ENCODE data around the gene TJP2.

The TJP2 gene

DNA sequence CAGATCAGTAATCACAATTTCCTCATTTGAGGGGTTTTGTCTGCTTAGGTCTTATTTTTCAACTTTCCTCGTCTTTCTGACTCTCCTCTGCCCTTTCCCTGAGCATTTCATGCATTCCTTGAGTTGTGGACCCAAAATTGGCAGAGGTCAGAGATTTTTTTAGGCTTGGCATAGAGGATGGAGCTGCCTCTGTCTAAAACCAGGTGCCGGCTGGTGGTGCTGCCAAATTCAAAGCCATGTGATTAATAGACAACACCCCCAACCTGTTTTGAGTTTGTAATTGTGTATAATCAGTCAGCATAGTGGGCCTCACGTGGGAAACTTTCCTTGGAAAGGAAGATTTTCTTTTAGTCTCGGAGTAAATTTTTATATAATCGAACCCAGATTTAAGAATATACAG is 39.6 kb downstream of the TJP2 start:
- Histone ChIP-seq H3K36me3 (ENCODE audit: insufficient read depth, low read length) (no peaks in the 10 kb centered on the region), H3K4me1 (ENCODE audit: insufficient read depth, low read length) (no peaks in the 10 kb centered on the region), H3K4me3 (ENCODE audit: low read depth in 1 of 2, low read length in 2 of 2) (no peak overlapping the region), H3K27me3 (ENCODE audit: control insufficient read depth in 1 of 2, insufficient read depth in 2 of 2, low read length in 2 of 2) (no peaks in the 10 kb centered on the region), H3K9ac (ENCODE audit: low read length) (no peak overlapping the region), H3K9me3 (ENCODE audit: low read length) (no peaks in the 10 kb centered on the region), H3K27ac (ENCODE audit: low read depth, low read length) (no peak overlapping the region)

DNA sequence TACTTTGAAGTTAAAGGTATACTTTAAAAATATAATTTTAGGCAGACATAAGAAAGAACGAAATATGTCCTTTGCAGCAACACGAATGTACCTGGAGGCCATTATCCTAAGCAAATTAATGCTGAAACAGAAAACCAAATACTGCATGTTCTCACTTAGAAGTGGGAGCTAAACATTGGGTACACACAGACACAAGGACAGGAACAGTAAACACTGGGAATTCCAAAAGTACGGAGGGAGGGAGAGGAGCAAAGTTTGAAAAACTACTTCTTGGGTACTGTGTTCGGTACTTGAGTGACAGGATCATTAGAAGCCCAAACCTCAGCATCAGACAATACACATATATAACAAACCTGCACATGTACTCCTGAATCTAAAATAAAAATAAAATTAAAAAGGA is 40.9 kb downstream of the TJP2 start:
- Histone ChIP-seq H3K36me3 (ENCODE audit: insufficient read depth, low read length) (no peaks in the 10 kb centered on the region), H3K27ac (ENCODE audit: low read depth, low read length) (no peak overlapping the region), H3K9ac (ENCODE audit: low read length) (no peak overlapping the region), H3K4me3 (ENCODE audit: low read depth in 1 of 2, low read length in 2 of 2) (no peak overlapping the region), H3K9me3 (ENCODE audit: low read length) (no peaks in the 10 kb centered on the region), H3K27me3 (ENCODE audit: control insufficient read depth in 1 of 2, insufficient read depth in 2 of 2, low read length in 2 of 2) (no peaks in the 10 kb centered on the region), H3K4me1 (ENCODE audit: insufficient read depth, low read length) (no peaks in the 10 kb centered on the region)

DNA sequence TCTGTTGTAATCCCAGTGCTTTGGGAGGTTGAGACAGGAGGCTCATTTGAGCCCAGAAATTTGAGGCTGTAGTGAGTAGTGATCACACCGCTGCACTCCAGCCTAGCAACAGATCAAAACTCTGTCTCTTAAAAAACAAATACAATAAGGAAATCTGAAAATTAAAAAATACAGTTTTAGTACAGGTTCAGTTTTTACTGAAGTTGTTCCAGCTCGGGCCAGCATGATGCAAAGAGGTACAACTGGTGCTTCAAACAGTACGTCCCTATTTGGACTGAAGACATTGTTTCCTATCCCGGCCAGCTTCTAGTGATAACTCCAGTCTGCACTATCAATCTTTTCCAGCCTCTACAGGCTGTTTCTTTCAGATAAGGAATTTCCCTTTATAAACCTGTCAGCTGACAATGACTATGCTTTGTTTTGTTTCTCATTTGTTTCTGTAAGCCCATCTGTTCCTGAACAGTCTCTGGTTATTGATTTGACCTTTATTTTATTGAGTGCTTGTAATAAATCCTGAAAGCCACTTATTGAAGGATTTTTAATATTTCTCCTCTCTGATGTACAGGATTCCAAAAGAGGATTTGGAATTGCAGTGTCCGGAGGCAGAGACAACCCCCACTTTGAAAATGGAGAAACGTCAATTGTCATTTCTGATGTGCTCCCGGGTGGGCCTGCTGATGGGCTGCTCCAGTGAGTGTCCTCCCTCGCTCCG is 41.9 kb downstream of the TJP2 start:
- H3K9me3 ChIP-seq (ENCODE audit: low read length) = no peaks in the 10 kb centered on the region
- H3K4me1 ChIP-seq (ENCODE audit: insufficient read depth, low read length) = no peaks in the 10 kb centered on the region
- H3K27me3 ChIP-seq (ENCODE audit: control insufficient read depth in 1 of 2, insufficient read depth in 2 of 2, low read length in 2 of 2) = no peaks in the 10 kb centered on the region
- H3K9ac ChIP-seq (ENCODE audit: low read length) = no peak overlapping the region
- no peaks in the 10 kb centered on the region for H3K36me3 ChIP-seq (ENCODE audit: insufficient read depth, low read length)
- no peak overlapping the region for H3K4me3 ChIP-seq (ENCODE audit: low read depth in 1 of 2, low read length in 2 of 2)
- H3K27ac ChIP-seq (ENCODE audit: low read depth, low read length) = no peak overlapping the region

DNA sequence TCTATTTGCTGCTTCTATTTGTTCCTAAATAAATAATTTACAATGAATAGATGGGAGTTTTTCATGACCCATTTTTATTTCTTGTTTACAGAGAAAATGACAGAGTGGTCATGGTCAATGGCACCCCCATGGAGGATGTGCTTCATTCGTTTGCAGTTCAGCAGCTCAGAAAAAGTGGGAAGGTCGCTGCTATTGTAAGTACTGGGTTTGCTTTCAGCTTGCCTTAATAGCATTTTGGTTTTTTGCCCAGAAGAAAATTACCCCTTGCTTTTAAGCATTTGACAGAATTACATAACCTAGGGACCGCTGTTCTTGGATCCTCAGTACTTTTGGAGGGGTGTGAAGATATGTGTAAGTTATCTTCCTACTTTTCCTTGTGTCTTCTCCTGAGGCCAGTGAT is 44.1 kb downstream of the TJP2 start:
- H3K27me3 ChIP-seq (ENCODE audit: control insufficient read depth in 1 of 2, insufficient read depth in 2 of 2, low read length in 2 of 2) = no peaks in the 10 kb centered on the region
- no peak overlapping the region for H3K27ac ChIP-seq (ENCODE audit: low read depth, low read length)
- no peaks in the 10 kb centered on the region for H3K9me3 ChIP-seq (ENCODE audit: low read length)
- H3K36me3 ChIP-seq (ENCODE audit: insufficient read depth, low read length) = no peaks in the 10 kb centered on the region
- no peak overlapping the region for H3K9ac ChIP-seq (ENCODE audit: low read length)
- no peaks in the 10 kb centered on the region for H3K4me1 ChIP-seq (ENCODE audit: insufficient read depth, low read length)
- no peak overlapping the region for H3K4me3 ChIP-seq (ENCODE audit: low read depth in 1 of 2, low read length in 2 of 2)

DNA sequence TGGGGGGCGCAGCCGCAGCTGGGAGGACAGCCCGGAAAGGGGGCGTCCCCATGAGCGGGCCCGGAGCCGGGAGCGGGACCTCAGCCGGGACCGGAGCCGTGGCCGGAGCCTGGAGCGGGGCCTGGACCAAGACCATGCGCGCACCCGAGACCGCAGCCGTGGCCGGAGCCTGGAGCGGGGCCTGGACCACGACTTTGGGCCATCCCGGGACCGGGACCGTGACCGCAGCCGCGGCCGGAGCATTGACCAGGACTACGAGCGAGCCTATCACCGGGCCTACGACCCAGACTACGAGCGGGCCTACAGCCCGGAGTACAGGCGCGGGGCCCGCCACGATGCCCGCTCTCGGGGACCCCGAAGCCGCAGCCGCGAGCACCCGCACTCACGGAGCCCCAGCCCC is 47.0 kb downstream of the TJP2 start:
- no peaks in the 10 kb centered on the region for H3K27me3 ChIP-seq (ENCODE audit: control insufficient read depth in 1 of 2, insufficient read depth in 2 of 2, low read length in 2 of 2)
- H3K4me1 ChIP-seq (ENCODE audit: insufficient read depth, low read length) = no peaks in the 10 kb centered on the region
- no peak overlapping the region for H3K4me3 ChIP-seq (ENCODE audit: low read depth in 1 of 2, low read length in 2 of 2)
- H3K36me3 ChIP-seq (ENCODE audit: insufficient read depth, low read length) = no peaks in the 10 kb centered on the region
- no peak overlapping the region for H3K9ac ChIP-seq (ENCODE audit: low read length)
- no peak overlapping the region for H3K27ac ChIP-seq (ENCODE audit: low read depth, low read length)
- H3K9me3 ChIP-seq (ENCODE audit: low read length) = no peaks in the 10 kb centered on the region

DNA sequence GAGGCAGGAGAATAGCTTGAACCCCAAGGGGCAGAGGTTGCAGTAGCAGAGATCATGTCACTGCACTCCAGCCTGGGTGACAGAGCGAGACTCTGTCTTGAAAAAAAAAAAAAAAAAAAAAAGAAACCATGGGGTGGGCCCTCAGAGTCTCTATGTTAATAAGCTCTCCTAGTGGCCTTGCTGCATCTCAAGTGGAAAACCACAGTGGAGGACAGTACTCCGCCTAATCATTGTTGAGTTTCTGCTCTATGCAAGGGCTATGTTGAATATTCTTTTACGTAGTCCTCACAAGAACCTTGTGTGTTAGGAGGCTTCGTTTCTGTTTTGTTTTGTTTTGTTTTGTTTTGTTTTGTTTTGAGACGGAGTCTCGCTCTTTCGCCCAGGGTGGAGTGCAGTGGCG is 48.9 kb downstream of the TJP2 start:
- Histone ChIP-seq H3K27ac (ENCODE audit: low read depth, low read length) (no peak overlapping the region), H3K27me3 (ENCODE audit: control insufficient read depth in 1 of 2, insufficient read depth in 2 of 2, low read length in 2 of 2) (no peaks in the 10 kb centered on the region), H3K36me3 (ENCODE audit: insufficient read depth, low read length) (peaks cover 3% of the 10 kb centered on the region), H3K9ac (ENCODE audit: low read length) (no peak overlapping the region), H3K9me3 (ENCODE audit: low read length) (no peaks in the 10 kb centered on the region), H3K4me1 (ENCODE audit: insufficient read depth, low read length) (no peaks in the 10 kb centered on the region), H3K4me3 (ENCODE audit: low read depth in 1 of 2, low read length in 2 of 2) (no peak overlapping the region)

DNA sequence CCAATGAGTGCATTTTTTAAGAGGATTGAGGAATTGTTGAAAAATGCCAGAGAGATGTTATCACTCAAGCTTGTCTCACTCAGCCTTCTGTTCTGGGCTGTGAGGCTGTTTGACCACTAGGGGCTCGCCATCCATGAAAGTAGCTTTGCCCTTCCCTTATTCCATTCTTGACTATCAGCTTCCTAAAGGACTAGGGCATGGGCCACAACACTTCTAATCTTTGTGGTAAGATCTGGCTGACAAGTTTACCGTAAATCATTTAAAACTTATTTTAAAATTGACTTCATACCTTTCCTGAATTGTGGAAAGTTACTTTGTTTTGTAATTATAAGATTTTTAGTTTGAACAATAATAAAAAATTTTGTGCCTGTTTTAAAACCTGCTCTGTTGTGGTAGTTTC is 49.5 kb downstream of the TJP2 start:
- H3K4me3 ChIP-seq (ENCODE audit: low read depth in 1 of 2, low read length in 2 of 2) = no peak overlapping the region
- no peaks in the 10 kb centered on the region for H3K4me1 ChIP-seq (ENCODE audit: insufficient read depth, low read length)
- peaks cover 5% of the 10 kb centered on the region for H3K36me3 ChIP-seq (ENCODE audit: insufficient read depth, low read length)
- H3K27me3 ChIP-seq (ENCODE audit: control insufficient read depth in 1 of 2, insufficient read depth in 2 of 2, low read length in 2 of 2) = no peaks in the 10 kb centered on the region
- H3K9ac ChIP-seq (ENCODE audit: low read length) = no peak overlapping the region
- no peak overlapping the region for H3K27ac ChIP-seq (ENCODE audit: low read depth, low read length)
- H3K9me3 ChIP-seq (ENCODE audit: low read length) = no peaks in the 10 kb centered on the region

DNA sequence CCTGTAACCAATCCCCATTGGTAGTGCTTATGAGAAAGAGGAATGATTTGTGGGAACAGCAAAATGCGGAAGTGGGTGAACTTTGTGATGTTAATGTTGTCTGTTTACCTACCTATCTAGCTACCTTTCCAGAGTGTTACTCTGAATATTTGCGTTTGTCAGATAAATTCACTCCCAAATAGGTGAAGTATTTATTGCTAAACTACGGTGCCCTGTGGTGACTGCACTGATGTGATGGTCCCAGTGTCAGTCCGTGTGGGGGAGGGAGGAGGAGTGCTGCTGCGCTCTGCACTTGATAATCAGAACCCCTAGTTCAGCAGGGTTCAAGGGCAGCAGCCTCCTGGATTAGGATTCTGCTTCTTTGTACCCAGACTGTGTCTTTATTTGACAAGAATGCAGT is 55.3 kb downstream of the TJP2 start:
- no peaks in the 10 kb centered on the region for H3K27me3 ChIP-seq (ENCODE audit: control insufficient read depth in 1 of 2, insufficient read depth in 2 of 2, low read length in 2 of 2)
- H3K4me3 ChIP-seq (ENCODE audit: low read depth in 1 of 2, low read length in 2 of 2) = no peak overlapping the region
- no peak overlapping the region for H3K27ac ChIP-seq (ENCODE audit: low read depth, low read length)
- H3K9me3 ChIP-seq (ENCODE audit: low read length) = no peaks in the 10 kb centered on the region
- no peak overlapping the region for H3K9ac ChIP-seq (ENCODE audit: low read length)
- H3K4me1 ChIP-seq (ENCODE audit: insufficient read depth, low read length) = no peaks in the 10 kb centered on the region
- H3K36me3 ChIP-seq (ENCODE audit: insufficient read depth, low read length) = peaks cover 9% of the 10 kb centered on the region

DNA sequence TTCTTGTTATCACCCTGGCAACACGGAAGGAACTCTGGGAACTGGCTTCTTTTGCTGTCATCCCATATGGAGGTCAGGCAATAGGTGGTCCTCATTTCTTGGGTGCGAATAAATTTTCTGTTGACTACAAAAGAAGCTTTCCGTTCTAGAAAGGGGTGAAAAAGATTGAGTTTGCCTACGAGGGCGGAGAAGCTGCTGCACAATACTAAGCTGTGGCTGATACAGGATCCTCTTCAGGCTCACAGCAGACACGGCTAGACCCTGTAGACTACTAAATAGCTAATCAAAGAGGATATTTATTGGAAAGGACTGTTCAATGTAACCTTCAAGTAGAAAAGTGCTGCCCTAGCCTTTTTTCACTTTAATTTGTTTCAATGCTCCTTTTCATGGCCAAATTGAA is 58.1 kb downstream of the TJP2 start:
- H3K4me3 ChIP-seq (ENCODE audit: low read depth in 1 of 2, low read length in 2 of 2) = no peak overlapping the region
- H3K4me1 ChIP-seq (ENCODE audit: insufficient read depth, low read length) = no peaks in the 10 kb centered on the region
- H3K9me3 ChIP-seq (ENCODE audit: low read length) = no peaks in the 10 kb centered on the region
- no peak overlapping the region for H3K27ac ChIP-seq (ENCODE audit: low read depth, low read length)
- H3K27me3 ChIP-seq (ENCODE audit: control insufficient read depth in 1 of 2, insufficient read depth in 2 of 2, low read length in 2 of 2) = no peaks in the 10 kb centered on the region
- no peak overlapping the region for H3K9ac ChIP-seq (ENCODE audit: low read length)
- peaks cover 16% of the 10 kb centered on the region for H3K36me3 ChIP-seq (ENCODE audit: insufficient read depth, low read length)

DNA sequence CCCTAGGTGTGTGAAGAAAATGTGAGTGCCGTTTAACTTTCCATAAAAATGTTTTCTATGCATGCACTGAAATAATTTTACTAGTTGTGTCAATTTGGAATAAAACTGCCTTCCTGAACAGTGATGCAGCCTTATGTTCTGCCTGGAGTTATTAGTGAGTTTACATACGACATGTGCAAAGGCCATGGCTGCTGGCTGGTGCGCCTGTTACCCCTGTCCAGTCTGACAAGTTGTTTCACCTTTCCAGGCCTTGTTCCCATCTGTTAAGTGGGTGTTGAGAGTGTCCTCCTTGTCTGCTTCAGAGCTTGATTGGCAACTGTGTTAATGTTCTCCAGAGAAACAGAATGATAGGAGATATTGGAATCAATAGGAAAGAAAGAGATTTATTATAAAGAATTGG is 60.6 kb downstream of the TJP2 start:
- H3K27me3 ChIP-seq (ENCODE audit: control insufficient read depth in 1 of 2, insufficient read depth in 2 of 2, low read length in 2 of 2) = no peaks in the 10 kb centered on the region
- H3K27ac ChIP-seq (ENCODE audit: low read depth, low read length) = no peak overlapping the region
- no peaks in the 10 kb centered on the region for H3K4me1 ChIP-seq (ENCODE audit: insufficient read depth, low read length)
- H3K9ac ChIP-seq (ENCODE audit: low read length) = no peak overlapping the region
- no peak overlapping the region for H3K4me3 ChIP-seq (ENCODE audit: low read depth in 1 of 2, low read length in 2 of 2)
- H3K36me3 ChIP-seq (ENCODE audit: insufficient read depth, low read length) = peaks cover 7% of the 10 kb centered on the region
- no peaks in the 10 kb centered on the region for H3K9me3 ChIP-seq (ENCODE audit: low read length)

DNA sequence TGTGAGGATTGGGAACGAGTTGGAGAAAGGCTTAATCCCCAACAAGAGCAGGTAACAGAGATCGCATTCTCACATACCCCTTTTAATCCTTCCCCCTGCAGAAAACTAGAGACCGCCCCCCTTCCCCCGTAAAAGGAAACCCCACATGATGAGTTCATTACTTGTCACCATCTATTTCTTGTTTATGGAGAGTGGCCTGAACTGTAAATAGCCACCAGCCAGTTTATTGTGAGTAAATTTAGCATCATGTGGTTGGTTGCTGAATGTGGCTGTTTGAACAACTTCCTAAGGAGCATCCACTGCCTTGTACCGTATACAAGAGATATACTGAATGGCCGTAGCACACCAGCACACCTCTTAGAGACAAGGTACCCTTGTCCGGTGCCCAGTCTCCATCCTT is 62.1 kb downstream of the TJP2 start:
- Histone ChIP-seq H3K9me3 (ENCODE audit: low read length) (no peaks in the 10 kb centered on the region), H3K4me3 (ENCODE audit: low read depth in 1 of 2, low read length in 2 of 2) (no peak overlapping the region), H3K27ac (ENCODE audit: low read depth, low read length) (no peak overlapping the region), H3K27me3 (ENCODE audit: control insufficient read depth in 1 of 2, insufficient read depth in 2 of 2, low read length in 2 of 2) (no peaks in the 10 kb centered on the region), H3K36me3 (ENCODE audit: insufficient read depth, low read length) (peaks cover 7% of the 10 kb centered on the region), H3K9ac (ENCODE audit: low read length) (no peak overlapping the region), H3K4me1 (ENCODE audit: insufficient read depth, low read length) (no peaks in the 10 kb centered on the region)

DNA sequence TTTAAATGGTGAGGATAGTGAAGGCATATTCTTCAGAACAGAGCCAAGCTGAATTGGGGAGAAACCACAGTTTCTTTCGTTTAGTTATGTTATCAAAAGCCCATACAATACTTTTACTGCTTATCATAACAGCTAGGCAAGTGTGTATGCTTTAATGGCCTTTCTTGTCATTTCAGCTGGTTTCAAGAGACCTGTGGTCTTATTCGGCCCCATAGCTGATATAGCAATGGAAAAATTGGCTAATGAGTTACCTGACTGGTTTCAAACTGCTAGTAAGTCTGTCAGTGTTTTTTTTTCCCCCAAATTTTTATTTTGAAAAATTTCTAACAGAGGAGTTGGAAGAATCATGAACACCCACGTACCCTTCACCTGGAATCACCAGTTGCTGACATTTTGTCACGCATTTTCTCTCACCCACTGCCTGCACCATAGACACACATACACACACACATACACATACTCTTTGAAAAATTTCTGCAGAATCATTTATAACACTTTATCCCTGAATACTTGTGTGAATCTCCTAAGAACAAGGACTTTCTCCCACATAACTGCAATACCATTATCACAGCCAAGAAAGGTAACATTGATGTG is 63.7 kb downstream of the TJP2 start:
- Histone ChIP-seq H3K27ac (ENCODE audit: low read depth, low read length) (no peak overlapping the region), H3K9me3 (ENCODE audit: low read length) (no peaks in the 10 kb centered on the region), H3K9ac (ENCODE audit: low read length) (no peak overlapping the region), H3K36me3 (ENCODE audit: insufficient read depth, low read length) (peaks cover 7% of the 10 kb centered on the region), H3K4me3 (ENCODE audit: low read depth in 1 of 2, low read length in 2 of 2) (no peak overlapping the region), H3K27me3 (ENCODE audit: control insufficient read depth in 1 of 2, insufficient read depth in 2 of 2, low read length in 2 of 2) (no peaks in the 10 kb centered on the region), H3K4me1 (ENCODE audit: insufficient read depth, low read length) (no peaks in the 10 kb centered on the region)

Data from muscle layer of colon (tissue), 2 donors.